Stimulated activated CD8-positive, alpha-beta memory T cell treated with anti-CD3 and anti-CD28 coated beads, Interleukin-15, amount 100 ng/mL, for 4 hours (primary cell): ENCODE data around the gene MRPL58.
A peak's percentile ranks its signal among the peaks of the same experiment; 100 is the strongest.
"Not testable (repeated sequence)": the region's sequence is repeated elsewhere in the genome, so short reads cannot be mapped to it uniquely, and the experiment has no call there.

Source experiments
- DNase-seq, 2 donors: peaks; one replicate each; pipeline ENCODE4 v3.0.0-alpha.2; 2020; ENCODE audit warnings: low read depth in 2 of 2

Gene MRPL58

DNA sequence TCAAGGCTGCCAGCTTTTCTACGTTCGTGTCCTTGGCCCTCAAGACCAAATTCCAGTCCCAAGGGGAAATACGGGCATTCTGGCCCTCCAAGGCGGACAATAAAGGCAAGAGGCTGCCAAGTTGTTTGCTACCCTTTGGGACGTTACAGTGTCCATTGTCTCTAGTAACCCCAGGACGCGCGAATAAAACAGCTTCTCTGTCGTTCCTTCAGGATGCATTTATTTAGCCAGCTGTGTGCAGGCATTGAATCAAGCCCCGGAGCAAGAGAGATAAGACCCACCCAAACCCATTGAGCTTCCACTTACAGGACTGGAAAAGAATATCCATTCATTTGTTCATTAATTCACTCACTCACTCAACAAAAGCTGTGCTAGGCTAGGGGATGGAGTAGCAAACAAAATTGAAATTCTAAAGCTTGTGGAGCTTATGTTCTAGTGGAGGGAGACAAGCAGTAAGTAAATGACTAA, 656 bp downstream of the MRPL58 start:
- no peak for DNase-seq

DNA sequence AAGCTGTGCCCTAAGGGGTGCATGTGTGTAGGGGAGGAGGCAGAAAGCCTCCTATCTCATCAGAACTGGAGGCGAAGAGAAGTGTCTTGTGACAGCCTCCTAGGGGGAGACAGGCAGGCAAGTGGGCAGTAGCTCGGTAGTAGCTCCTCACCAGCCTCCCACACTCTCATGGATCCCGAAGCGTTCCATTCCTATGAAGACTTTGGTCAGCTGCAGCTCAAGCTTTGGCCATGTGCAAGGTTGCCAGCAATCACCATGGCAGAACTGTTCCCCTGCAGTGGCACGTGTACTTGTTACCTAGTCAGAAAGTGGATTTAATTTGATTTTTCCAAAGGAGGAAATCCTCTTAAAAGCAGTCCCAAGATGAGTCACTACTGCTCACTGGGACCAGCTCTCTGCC, 6.7 kb downstream of the MRPL58 start:
- DNase-seq: no peak

DNA sequence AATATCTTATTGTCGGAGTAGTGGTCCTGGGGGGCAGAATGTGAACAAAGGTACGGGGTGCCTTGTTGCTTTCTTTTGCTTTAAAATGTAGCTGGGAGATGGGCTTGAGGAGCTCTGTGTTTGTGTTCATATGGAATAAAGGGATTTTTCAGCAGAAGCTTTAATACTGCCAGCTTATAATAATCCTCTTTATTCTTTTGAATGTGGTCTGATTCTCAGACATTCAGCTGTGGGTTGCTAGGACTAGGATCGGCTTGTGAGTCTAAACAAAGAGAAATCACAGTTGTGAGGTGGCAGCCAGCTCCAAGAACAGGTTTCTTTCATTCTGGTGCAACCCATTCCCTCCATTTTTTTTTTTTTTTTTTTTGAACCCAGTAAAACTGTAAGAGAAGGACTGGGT, 7.2 kb downstream of the MRPL58 start:
- no peak for DNase-seq

DNA sequence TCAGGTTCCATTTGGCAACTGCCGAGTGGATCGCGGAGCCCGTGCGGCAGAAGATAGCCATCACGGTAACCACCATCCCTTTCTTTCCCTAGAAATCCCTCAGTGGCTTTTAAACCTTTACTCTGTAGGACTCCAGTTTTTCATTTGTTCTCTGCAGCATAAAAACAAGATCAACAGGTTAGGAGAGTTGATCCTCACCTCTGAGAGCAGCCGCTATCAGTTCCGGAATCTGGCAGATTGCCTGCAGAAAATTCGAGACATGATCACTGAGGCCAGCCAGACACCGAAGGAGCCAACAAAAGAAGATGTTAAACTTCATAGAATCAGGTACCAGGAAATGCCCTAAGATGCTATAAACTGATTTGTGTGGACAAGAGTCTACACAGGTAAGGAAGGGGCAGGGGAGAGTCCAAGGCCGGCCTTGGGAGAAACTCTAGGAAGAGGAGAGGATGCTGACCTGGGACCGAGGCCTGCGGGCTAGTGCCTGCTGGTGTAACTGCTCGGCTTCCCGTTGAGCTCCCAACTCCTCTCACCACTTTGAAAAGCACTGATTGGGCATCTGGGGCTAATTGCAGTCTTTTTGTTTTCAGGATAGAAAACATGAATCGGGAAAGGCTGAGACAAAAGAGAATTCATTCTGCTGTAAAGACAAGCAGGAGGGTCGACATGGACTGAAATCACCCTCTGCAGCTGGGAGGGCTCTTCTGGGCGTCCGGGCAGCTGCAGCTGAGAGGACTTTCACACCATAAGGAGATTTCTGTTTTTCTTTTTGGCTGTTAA, 8.1 kb downstream of the MRPL58 start:
- DNase-seq: no peak

GRCh38 chr17:75024686-75025397, 12.4 kb downstream of the MRPL58 start:
- no peak for DNase-seq

GRCh38 chr17:75025398-75025734, 12.9 kb downstream of the MRPL58 start:
- DNase-seq: not testable (repeated sequence)

- DNase-seq: not testable (repeated sequence)
Observed at GRCh38 chr17:75026650-75027049, 14.2 kb downstream of the MRPL58 start.

- no peak for DNase-seq
Observed at GRCh38 chr17:75030161-75030560, 17.7 kb downstream of the MRPL58 start.

- no peak for DNase-seq
Observed at GRCh38 chr17:75031972-75032719, 19.7 kb downstream of the MRPL58 start.

- DNase-seq: no peak
Observed at GRCh38 chr17:75032720-75033280, 20.3 kb downstream of the MRPL58 start.

DNA sequence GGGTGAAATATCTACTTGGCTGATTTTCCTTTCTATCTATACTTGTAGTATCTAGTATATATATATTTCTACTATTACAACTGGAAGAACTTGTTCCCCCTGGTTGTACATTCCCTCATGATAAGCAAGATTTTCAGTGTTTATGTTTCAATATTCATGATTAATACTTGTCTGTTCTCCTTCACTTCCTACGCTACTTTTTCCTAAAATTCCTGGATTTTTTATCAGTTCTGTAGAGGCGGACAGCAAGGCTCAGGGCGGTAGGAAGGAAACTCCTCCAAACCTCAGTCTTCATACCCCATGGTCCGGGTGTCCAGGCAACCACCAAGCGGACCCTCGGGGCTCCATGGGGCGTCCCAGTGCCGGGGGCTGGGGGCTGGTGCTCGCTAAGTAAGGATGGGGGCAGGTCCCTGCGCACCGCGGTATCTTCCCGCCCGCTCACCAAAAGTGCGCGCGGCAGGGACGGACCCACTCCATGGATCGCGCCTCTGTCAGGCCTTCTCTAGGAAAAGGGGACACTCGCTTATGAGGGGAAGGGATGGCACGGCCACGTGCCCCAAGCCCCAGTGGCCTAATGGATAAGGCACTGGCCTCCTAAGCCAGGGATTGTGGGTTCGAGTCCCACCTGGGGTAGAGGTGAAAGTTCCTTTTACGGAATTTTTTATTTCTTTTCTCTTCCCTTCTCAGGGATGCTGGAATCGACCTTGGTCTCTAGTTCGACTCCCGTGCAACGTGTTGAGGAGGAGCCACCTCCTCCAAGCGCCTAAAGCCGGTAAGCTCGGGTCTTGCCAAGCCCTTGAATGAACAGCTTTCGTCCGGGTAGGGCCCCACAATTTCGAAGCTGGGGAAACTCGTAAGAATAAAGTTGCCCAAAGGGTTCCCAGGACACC, 21.1 kb downstream of the MRPL58 start:
- DNase-seq: peak; percentile 59 to 68

GRCh38 chr17:75034236-75034908, 21.9 kb downstream of the MRPL58 start:
- peak; percentile 57 to 67 for DNase-seq

DNA sequence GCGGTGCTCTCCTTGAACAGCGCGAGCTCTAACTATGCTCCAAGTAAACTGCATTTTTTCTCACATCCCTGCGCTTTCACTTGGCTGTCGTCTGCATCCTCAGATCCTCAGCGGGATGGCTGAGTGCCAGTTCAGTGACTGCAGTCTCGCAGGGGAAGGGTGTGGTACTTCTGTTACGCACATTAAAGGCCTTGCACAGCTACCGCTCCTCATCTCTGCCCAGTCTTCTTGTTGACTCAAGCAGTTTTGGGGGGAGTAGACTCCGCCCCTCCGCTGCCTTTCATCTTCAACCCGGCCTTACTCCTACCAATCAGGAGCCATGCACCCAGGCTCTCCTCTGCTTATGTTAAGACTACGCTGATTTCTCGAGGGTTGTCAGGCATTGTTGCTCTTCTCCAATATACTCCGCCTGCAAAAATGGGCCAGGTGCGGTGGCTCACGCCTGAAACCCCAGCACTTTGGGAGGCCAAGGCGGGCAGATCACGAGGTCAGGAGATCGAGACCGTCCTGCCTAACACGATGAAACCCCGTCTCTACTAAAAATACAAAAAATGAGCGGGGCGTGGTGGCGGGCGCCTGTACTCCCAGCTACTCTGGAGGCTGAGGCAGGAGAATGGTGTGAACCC, 24.3 kb downstream of the MRPL58 start:
- peak; percentile 46 to 71 for DNase-seq

- no peak for DNase-seq
Observed at GRCh38 chr17:75039238-75039637, 26.8 kb downstream of the MRPL58 start.

DNA sequence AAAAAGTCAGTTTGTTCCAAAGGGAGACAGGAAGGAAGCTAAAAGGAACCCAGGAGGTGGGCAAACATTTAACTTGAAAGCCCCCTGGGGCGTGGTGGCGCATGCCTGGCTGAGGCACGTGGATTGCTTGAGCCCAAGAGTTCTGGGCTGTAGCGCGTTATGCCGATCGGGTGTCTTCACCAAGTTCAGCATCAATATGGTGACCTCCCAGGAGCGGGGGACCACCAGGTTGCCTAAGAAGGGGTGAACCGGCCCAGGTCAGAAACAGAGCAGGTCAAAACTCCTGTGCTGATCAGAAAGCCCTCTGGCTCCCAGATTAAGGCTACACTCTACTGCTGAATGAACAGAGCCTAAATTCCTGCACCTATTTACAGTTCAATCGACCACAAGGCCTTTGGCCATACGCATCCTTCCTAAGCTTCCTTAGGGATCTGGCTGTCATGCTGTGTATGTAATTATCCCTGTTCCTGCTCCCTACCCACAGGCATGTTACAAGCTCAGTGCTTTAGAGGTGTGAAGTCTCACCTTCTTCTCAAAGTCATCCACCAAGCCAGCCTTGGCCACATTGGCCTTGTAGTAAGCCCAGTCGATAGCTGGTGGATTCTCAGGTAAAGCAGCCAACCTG, 29.3 kb downstream of the MRPL58 start:
- DNase-seq: no peak

DNA sequence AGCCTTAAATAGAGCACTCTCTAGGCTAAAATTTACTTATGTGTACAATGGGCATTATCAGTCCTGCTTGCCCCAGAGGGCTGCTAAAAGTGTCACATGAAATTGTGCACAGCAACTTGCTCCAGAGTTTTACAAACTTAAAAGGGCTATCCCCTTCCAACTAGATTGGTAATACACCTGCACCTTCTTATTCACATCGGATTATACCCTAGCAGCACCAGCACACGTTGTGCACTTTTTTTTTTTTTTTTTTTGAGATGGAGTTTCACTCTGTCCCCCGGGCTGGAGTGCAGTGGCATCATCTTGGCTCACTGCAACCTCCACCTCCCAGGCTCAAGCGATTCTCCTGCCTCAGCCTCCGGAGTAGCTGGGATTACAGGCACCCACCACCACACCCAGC, 31.3 kb downstream of the MRPL58 start:
- DNase-seq: not testable (repeated sequence)

- no peak for DNase-seq
Observed at GRCh38 chr17:75044716-75045115, 32.2 kb downstream of the MRPL58 start.

- not testable (repeated sequence) for DNase-seq
Observed at GRCh38 chr17:75045946-75046406, 33.5 kb downstream of the MRPL58 start.
